UCSD-AML1 (cell line): ENCODE results near the gene KRT15.

Experiments used
- DNase-seq: peaks from one replicate; lab custom pipeline; 2025; ENCODE audit not compliant: unreplicated experiment; lab: John Stamatoyannopoulos, UW

The KRT15 gene

GRCh38 chr17:41518789-41519449 lies at the start of gene KRT15:
KRT15 (minus strand) TSS chr17:41518890; CDS start chr17:41518827, 63 bp downstream.
- DNase-seq: no peak

- no peak for DNase-seq
Measured at GRCh38 chr17:41567317-41567716, 48.6 kb upstream of the KRT15 start.

GRCh38 chr17:41565338-41565737 lies 46.6 kb upstream of the KRT15 start:
- no peak for DNase-seq

- DNase-seq: no peak
Measured at GRCh38 chr17:41563607-41564170, 45.0 kb upstream of the KRT15 start.

GRCh38 chr17:41561554-41561953 lies 42.9 kb upstream of the KRT15 start:
- DNase-seq: no peak

- DNase-seq: no peak
Measured at GRCh38 chr17:41559548-41559947, 40.9 kb upstream of the KRT15 start.

- DNase-seq: no peak
Measured at GRCh38 chr17:41556931-41557330, 38.2 kb upstream of the KRT15 start.

- no peak for DNase-seq
Measured at GRCh38 chr17:41556306-41556705, 37.6 kb upstream of the KRT15 start.

- DNase-seq: no peak
Measured at GRCh38 chr17:41555105-41555887, 36.6 kb upstream of the KRT15 start.

- no peak for DNase-seq
Measured at GRCh38 chr17:41553987-41554680, 35.4 kb upstream of the KRT15 start.

GRCh38 chr17:41553176-41553575 lies 34.5 kb upstream of the KRT15 start:
- DNase-seq: no peak

- no peak for DNase-seq
Measured at GRCh38 chr17:41552455-41552854, 33.8 kb upstream of the KRT15 start.

GRCh38 chr17:41551365-41551764 lies 32.7 kb upstream of the KRT15 start:
- no peak for DNase-seq

- no peak for DNase-seq
Measured at GRCh38 chr17:41549596-41550039, 30.9 kb upstream of the KRT15 start.

GRCh38 chr17:41548844-41549595 lies 30.3 kb upstream of the KRT15 start:
- DNase-seq: peak; percentile 79

- DNase-seq: peak; percentile 25
Measured at GRCh38 chr17:41547921-41548843, 29.5 kb upstream of the KRT15 start.

- no peak for DNase-seq
Measured at GRCh38 chr17:41547378-41547841, 28.7 kb upstream of the KRT15 start.

- no peak for DNase-seq
Measured at GRCh38 chr17:41546819-41547218, 28.1 kb upstream of the KRT15 start.

- DNase-seq: no peak
Measured at GRCh38 chr17:41545829-41546410, 27.2 kb upstream of the KRT15 start.
